HEK293 (cell line): ENCODE measurements around the gene PTCSC3.

Experiments
- CTCF ChIA-PET: fragments of 350-600 bp; formaldehyde crosslinking; extraction: SDS; loops from one replicate; lab custom pipeline; 2021; ENCODE audit warnings: antibody characterized with exemption; lab: Yijun Ruan, JAX
- POLR2A ChIA-PET: fragments of 300-600 bp; formaldehyde crosslinking; extraction: SDS; loops from one replicate; lab custom pipeline; 2020; ENCODE audit warnings: antibody characterized with exemption, inconsistent platforms; lab: Yijun Ruan, JAX
- H3K27ac ChIP-seq: fragments of 200-500 bp; sonication (Bioruptor generic); 2 replicates; pipeline ENCODE4 v1.5.1; 2014; ENCODE audit warnings: low read depth, low read length, control low read depth, inconsistent platforms; ENCODE audit errors: extremely low read depth
- H3K36me3 ChIP-seq, 2 experiments: fragments of 200-500 bp in 1 of 2; sonication (Bioruptor generic) in 1 of 2; 1 replicate in 1 of 2; 2 replicates in 1 of 2; pipeline ENCODE4 v1.5.1; 2014 to 2017; ENCODE audit warnings: inconsistent platforms in 2 of 2, low read length in 2 of 2; ENCODE audit not compliant: control insufficient read depth in 2 of 2, insufficient read depth in 1 of 2
- H3K4me1 ChIP-seq: fragments of 200-500 bp; sonication (Bioruptor generic); 2 replicates; pipeline ENCODE4 v1.5.1; 2014; ENCODE audit warnings: mild to moderate bottlenecking, low read length, inconsistent platforms; ENCODE audit not compliant: control insufficient read depth, insufficient read depth
- H3K4me3 ChIP-seq: 2 replicates; pipeline ENCODE4 v1.5.1; 2011; ENCODE audit warnings: low read depth, mild to moderate bottlenecking, control low read depth, low read length, moderate library complexity
- H3K9me3 ChIP-seq: fragments of 200-500 bp; sonication (Bioruptor generic); 2 replicates; pipeline ENCODE4 v1.5.1; 2014; ENCODE audit warnings: low read depth, low read length, inconsistent platforms; ENCODE audit not compliant: control insufficient read depth, insufficient read depth
- HOXD13 ChIP-seq: sonication (generic); formaldehyde crosslinking; IDR thresholded peaks from 2 replicates; pipeline ENCODE4 v1.8.0; 2022; ENCODE audit warnings: missing genetic modification reagents, borderline replicate concordance
- MZF1 ChIP-seq: fragments of 450-650 bp; formaldehyde crosslinking; IDR thresholded peaks from 2 replicates; pipeline ENCODE4 v1.5.1; 2017; ENCODE audit warnings: missing biosample characterization, missing genetic modification characterization, borderline replicate concordance
- RBAK ChIP-seq: fragments of 450-650 bp; formaldehyde crosslinking; IDR thresholded peaks from 2 replicates; pipeline ENCODE4 v1.5.1; 2016; ENCODE audit warnings: missing biosample characterization, missing genetic modification characterization
- REPIN1 ChIP-seq: fragments of 450-650 bp; formaldehyde crosslinking; IDR thresholded peaks from 2 replicates; pipeline ENCODE4 v1.5.1; 2017; ENCODE audit warnings: missing biosample characterization, missing genetic modification characterization, low read depth
- SCRT2 ChIP-seq: fragments of 450-650 bp; formaldehyde crosslinking; IDR thresholded peaks from 2 replicates; pipeline ENCODE4 v1.5.1; 2016; ENCODE audit warnings: missing biosample characterization, missing genetic modification characterization
- TSHZ1 ChIP-seq: fragments of 450-650 bp; formaldehyde crosslinking; IDR thresholded peaks from 2 replicates; pipeline ENCODE4 v1.5.1; 2016; ENCODE audit warnings: missing biosample characterization, missing genetic modification characterization, borderline replicate concordance
- YY2 ChIP-seq: fragments of 450-650 bp; formaldehyde crosslinking; IDR thresholded peaks from 2 replicates; pipeline ENCODE4 v1.5.1; 2016; ENCODE audit warnings: missing biosample characterization, missing genetic modification characterization
- ZBTB7A ChIP-seq: fragments of 450-650 bp; formaldehyde crosslinking; IDR thresholded peaks from 2 replicates; pipeline ENCODE4 v1.5.1; 2016; ENCODE audit warnings: low read depth, missing biosample characterization, missing genetic modification characterization
- ZFP41 ChIP-seq: fragments of 450-650 bp; formaldehyde crosslinking; IDR thresholded peaks from 2 replicates; pipeline ENCODE4 v1.5.1; 2016; ENCODE audit warnings: missing biosample characterization, missing genetic modification characterization, borderline replicate concordance
- ZNF157 ChIP-seq: fragments of 450-650 bp; formaldehyde crosslinking; IDR thresholded peaks from 2 replicates; pipeline ENCODE4 v1.5.1; 2016; ENCODE audit warnings: missing biosample characterization, missing genetic modification characterization
- ZNF596 ChIP-seq: fragments of 450-650 bp; IDR thresholded peaks from 2 replicates; pipeline ENCODE4 v1.5.0; 2018; ENCODE audit warnings: missing biosample characterization, mild to moderate bottlenecking, missing genetic modification characterization, moderate library complexity
- ZNF621 ChIP-seq: fragments of 450-650 bp; formaldehyde crosslinking; IDR thresholded peaks from 2 replicates; pipeline ENCODE4 v1.5.1; 2017; ENCODE audit warnings: missing biosample characterization, missing genetic modification characterization
- ZNF639 ChIP-seq: fragments of 450-650 bp; formaldehyde crosslinking; IDR thresholded peaks from 2 replicates; pipeline ENCODE4 v1.5.1; 2016; ENCODE audit warnings: missing biosample characterization, missing genetic modification characterization
- ZNF658 ChIP-seq: fragments of 450-650 bp; formaldehyde crosslinking; IDR thresholded peaks from 2 replicates; pipeline ENCODE4; 2016; ENCODE audit warnings: missing biosample characterization, missing genetic modification characterization
- ZNF768 ChIP-seq: fragments of 450-650 bp; formaldehyde crosslinking; IDR thresholded peaks from 2 replicates; pipeline ENCODE4 v1.5.1; 2018; ENCODE audit warnings: missing biosample characterization, mild to moderate bottlenecking, missing genetic modification characterization
- ZSCAN23 ChIP-seq: fragments of 450-650 bp; formaldehyde crosslinking; IDR thresholded peaks from 2 replicates; pipeline ENCODE4 v1.5.1; 2016; ENCODE audit warnings: missing biosample characterization, missing genetic modification characterization
- TF ChIP-seq, protein P1 (sequence below): fragments of 450-650 bp; formaldehyde crosslinking; IDR thresholded peaks from 2 replicates; pipeline ENCODE4 v1.5.1; 2016; ENCODE audit warnings: missing biosample characterization, missing genetic modification characterization
- TF ChIP-seq, protein P2 (sequence below): fragments of 450-650 bp; formaldehyde crosslinking; IDR thresholded peaks from 2 replicates; pipeline ENCODE4 v1.5.1; 2016; ENCODE audit warnings: missing biosample characterization, missing genetic modification characterization

The PTCSC3 gene

DNA sequence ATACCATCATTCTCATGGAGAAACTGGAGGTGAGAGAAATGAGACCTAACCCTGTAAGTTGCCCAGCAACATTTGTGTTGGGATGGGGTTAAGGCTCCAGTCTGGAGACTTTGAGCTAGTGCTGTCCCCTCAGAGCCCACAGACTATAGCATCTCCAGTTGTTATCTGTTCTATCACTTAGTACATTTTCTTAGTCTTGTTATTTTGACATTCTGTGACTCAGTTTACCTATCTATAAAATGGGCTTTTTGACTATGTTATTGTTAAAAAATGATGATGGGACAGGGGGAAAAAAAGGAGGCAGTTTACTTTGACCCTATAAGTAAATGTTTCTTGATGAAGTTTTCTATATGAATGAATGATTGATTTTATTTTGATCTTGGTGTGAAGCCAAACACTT lies 45.8 kb upstream of the PTCSC3 start:
- Histone ChIP-seq H3K9me3 (no peaks in the 10 kb centered on the region), H3K4me1 (no peaks in the 10 kb centered on the region; the same call in 1 of the 2 replicates), H3K27ac (no peak overlapping the region), H3K4me3 (no peak overlapping the region)
- POLR2A ChIA-PET: no interaction called here
- CTCF ChIA-PET: interaction anchor here (1.5 kb wide), 1 partner anchor 19 kb away, joined by 4 read pairs; no protein-coding TSS in a partner anchor
- TF ChIP-seq TSHZ1 (tag by site-specific recombination): no peak
- no peak for TF ChIP-seq ZNF621 (tag by site-specific recombination)
- TF ChIP-seq ZNF768: no peak
- no peak for TF ChIP-seq YY2 (tag by site-specific recombination)
- no peak for TF ChIP-seq ZBTB7A
- TF ChIP-seq ZFP41 (tag by site-specific recombination): no peak
- TF ChIP-seq SCRT2: no peak
- TF ChIP-seq REPIN1 (tag by site-specific recombination): no peak
- TF ChIP-seq HOXD13: no peak
- TF ChIP-seq ZNF596 (tag by site-specific recombination): no peak
- no peak for TF ChIP-seq RBAK (tag by site-specific recombination)
- TF ChIP-seq ZNF157 (tag by site-specific recombination): no peak
- TF ChIP-seq, protein P1, sequence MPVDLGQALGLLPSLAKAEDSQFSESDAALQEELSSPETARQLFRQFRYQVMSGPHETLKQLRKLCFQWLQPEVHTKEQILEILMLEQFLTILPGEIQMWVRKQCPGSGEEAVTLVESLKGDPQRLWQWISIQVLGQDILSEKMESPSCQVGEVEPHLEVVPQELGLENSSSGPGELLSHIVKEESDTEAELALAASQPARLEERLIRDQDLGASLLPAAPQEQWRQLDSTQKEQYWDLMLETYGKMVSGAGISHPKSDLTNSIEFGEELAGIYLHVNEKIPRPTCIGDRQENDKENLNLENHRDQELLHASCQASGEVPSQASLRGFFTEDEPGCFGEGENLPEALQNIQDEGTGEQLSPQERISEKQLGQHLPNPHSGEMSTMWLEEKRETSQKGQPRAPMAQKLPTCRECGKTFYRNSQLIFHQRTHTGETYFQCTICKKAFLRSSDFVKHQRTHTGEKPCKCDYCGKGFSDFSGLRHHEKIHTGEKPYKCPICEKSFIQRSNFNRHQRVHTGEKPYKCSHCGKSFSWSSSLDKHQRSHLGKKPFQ: no peak
- TF ChIP-seq, protein P2, sequence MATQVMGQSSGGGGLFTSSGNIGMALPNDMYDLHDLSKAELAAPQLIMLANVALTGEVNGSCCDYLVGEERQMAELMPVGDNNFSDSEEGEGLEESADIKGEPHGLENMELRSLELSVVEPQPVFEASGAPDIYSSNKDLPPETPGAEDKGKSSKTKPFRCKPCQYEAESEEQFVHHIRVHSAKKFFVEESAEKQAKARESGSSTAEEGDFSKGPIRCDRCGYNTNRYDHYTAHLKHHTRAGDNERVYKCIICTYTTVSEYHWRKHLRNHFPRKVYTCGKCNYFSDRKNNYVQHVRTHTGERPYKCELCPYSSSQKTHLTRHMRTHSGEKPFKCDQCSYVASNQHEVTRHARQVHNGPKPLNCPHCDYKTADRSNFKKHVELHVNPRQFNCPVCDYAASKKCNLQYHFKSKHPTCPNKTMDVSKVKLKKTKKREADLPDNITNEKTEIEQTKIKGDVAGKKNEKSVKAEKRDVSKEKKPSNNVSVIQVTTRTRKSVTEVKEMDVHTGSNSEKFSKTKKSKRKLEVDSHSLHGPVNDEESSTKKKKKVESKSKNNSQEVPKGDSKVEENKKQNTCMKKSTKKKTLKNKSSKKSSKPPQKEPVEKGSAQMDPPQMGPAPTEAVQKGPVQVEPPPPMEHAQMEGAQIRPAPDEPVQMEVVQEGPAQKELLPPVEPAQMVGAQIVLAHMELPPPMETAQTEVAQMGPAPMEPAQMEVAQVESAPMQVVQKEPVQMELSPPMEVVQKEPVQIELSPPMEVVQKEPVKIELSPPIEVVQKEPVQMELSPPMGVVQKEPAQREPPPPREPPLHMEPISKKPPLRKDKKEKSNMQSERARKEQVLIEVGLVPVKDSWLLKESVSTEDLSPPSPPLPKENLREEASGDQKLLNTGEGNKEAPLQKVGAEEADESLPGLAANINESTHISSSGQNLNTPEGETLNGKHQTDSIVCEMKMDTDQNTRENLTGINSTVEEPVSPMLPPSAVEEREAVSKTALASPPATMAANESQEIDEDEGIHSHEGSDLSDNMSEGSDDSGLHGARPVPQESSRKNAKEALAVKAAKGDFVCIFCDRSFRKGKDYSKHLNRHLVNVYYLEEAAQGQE (tag by site-specific recombination): no peak
- no peak for TF ChIP-seq ZNF639
- no peak for TF ChIP-seq ZNF658 (tag by site-specific recombination)
- no peak for TF ChIP-seq MZF1 (tag by site-specific recombination)
- no peak for TF ChIP-seq ZSCAN23
- TF ChIP-seq, all 188 proteins: peak for 0
- no peaks in the 10 kb centered on the region for H3K36me3 ChIP-seq
